OCI-LY1 (cell line): Measurements from ENCODE around the gene EEF1AKMT4.

Experiments
- H2AFZ ChIP-seq: fragments of 200-600 bp; sonication (generic), shearing (Covaris generic); 2 replicates; pipeline ENCODE4 v1.6.0; 2014; ENCODE audit warnings: antibody characterized with exemption, mild to moderate bottlenecking, low read length
- H3F3A ChIP-seq: fragments of 200-600 bp; sonication (generic), shearing (Covaris generic); 2 replicates; pipeline ENCODE4 v1.6.0; 2014; ENCODE audit warnings: mild to moderate bottlenecking, antibody characterized with exemption, low read length, moderate library complexity; ENCODE audit not compliant: insufficient read depth
- H3K27ac ChIP-seq: fragments of 200-600 bp; sonication (generic); 2 replicates; pipeline ENCODE4 v1.5.1; 2014; ENCODE audit warnings: low read length, mixed run types, mild to moderate bottlenecking, low read depth; ENCODE audit not compliant: poor library complexity, severe bottlenecking
- H3K27me3 ChIP-seq: fragments of 200-600 bp; sonication (generic); 2 replicates; pipeline ENCODE4 v1.6.0; 2014; ENCODE audit warnings: antibody characterized with exemption, mild to moderate bottlenecking, low read length, moderate library complexity; ENCODE audit not compliant: insufficient read depth
- H3K36me3 ChIP-seq: fragments of 200-600 bp; sonication (generic); 2 replicates; pipeline ENCODE4 v1.6.1; 2014; ENCODE audit warnings: mild to moderate bottlenecking, antibody characterized with exemption, low read length, moderate library complexity, mixed read lengths; ENCODE audit not compliant: insufficient read depth
- H3K4me1 ChIP-seq: fragments of 200-600 bp; sonication (generic); 2 replicates; pipeline ENCODE4 v1.5.1; 2014; ENCODE audit warnings: mild to moderate bottlenecking, low read length, moderate library complexity; ENCODE audit not compliant: insufficient read depth, severe bottlenecking
- H3K4me2 ChIP-seq: fragments of 200-600 bp; sonication (generic), shearing (Covaris generic); 2 replicates; pipeline ENCODE4 v1.6.1; 2014; ENCODE audit warnings: low read length
- H3K4me3 ChIP-seq: fragments of 200-600 bp; sonication (generic); 2 replicates; pipeline ENCODE4 v1.5.1; 2014; ENCODE audit warnings: low read length, low read depth, mild to moderate bottlenecking, mixed read lengths; ENCODE audit not compliant: poor library complexity, severe bottlenecking
- H3K79me2 ChIP-seq: fragments of 200-600 bp; shearing (Covaris generic); 2 replicates; pipeline ENCODE4 v1.6.1; 2016; ENCODE audit warnings: mixed run types, low read length, mixed read lengths; ENCODE audit not compliant: insufficient read depth
- H3K9ac ChIP-seq: fragments of 200-600 bp; sonication (generic), shearing (Covaris generic); 2 replicates; pipeline ENCODE4 v1.6.1; 2014; ENCODE audit warnings: mild to moderate bottlenecking, low read length, mixed read lengths
- H3K9me2 ChIP-seq: fragments of 200-600 bp; sonication (generic), shearing (Covaris generic); 2 replicates; pipeline ENCODE4 v1.6.1; 2014; ENCODE audit warnings: low read depth, mild to moderate bottlenecking, low read length, mixed read lengths
- H3K9me3 ChIP-seq: fragments of 200-600 bp; shearing (Covaris generic); 2 replicates; pipeline ENCODE4 v1.6.1; 2014; ENCODE audit warnings: low read length, mixed read lengths
- H4K20me1 ChIP-seq: fragments of 200-600 bp; sonication (generic), shearing (Covaris generic); 2 replicates; pipeline ENCODE4 v1.6.0; 2016; ENCODE audit warnings: mild to moderate bottlenecking, low read length; ENCODE audit not compliant: insufficient read depth
- EZH2 ChIP-seq: fragments of 200-600 bp; sonication (generic), shearing (Covaris generic); IDR thresholded peaks from 2 replicates; pipeline ENCODE4 v1.8.0; 2017; ENCODE audit warnings: borderline replicate concordance, mixed run types, mild to moderate bottlenecking, antibody characterized with exemption, low read length, moderate library complexity, mixed read lengths
- TF ChIP-seq, protein P1 (sequence below): fragments of 200-600 bp; sonication (generic), shearing (Covaris generic); IDR thresholded peaks from 2 replicates; pipeline ENCODE4 v1.5.1; 2017; ENCODE audit warnings: mild to moderate bottlenecking, antibody characterized with exemption, low read length, moderate library complexity, mixed read lengths

Gene EEF1AKMT4

DNA sequence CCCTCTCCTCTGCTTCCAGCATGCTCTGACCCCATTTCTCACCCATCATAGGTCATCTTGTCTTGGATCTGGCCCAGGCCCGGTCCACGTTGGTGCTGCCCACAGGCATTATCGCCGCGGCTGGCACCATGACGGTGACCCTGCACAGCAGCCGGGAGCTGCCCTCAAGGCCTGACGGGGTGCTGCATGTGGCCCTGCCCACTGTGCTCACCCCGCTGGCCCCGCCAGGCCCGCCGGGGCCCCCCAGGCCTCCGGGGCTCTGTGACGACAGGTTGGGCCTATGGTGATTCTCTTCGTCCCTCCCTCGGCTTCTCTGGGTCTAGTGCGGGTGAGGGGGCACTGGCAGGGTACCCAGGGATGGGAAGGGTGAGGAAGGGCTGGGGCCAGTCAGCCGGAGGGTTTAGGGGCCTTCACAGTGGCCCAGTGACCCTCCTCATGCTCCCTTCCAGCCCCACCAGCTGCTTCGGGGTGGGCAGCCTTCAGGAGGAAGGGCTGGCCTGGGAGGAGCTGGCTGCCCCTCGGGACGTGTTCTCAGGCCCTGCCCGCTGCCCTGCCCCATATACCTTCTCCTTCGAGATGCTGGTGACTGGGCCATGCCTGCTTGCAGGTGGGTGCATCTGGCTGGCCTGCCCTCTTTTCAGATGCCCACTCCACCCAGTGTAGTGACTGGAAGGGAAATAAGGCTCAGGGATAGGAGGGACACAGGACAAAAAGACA is 16.2 kb upstream of the EEF1AKMT4 start:
- H3K4me1 ChIP-seq: peaks cover 14% of the 10 kb centered on the region
- no peaks in the 10 kb centered on the region for H3F3A ChIP-seq
- H3K4me2 ChIP-seq: no peak overlapping the region
- no peak overlapping the region for H2AFZ ChIP-seq
- H3K9me2 ChIP-seq: no peaks in the 10 kb centered on the region
- peaks cover 9% of the 10 kb centered on the region for H3K27me3 ChIP-seq
- H4K20me1 ChIP-seq: no peaks in the 10 kb centered on the region
- no peaks in the 10 kb centered on the region for H3K9me3 ChIP-seq
- no peaks in the 10 kb centered on the region for H3K79me2 ChIP-seq
- no peak overlapping the region for H3K9ac ChIP-seq
- no peak overlapping the region for H3K27ac ChIP-seq
- TF ChIP-seq, protein P1, sequence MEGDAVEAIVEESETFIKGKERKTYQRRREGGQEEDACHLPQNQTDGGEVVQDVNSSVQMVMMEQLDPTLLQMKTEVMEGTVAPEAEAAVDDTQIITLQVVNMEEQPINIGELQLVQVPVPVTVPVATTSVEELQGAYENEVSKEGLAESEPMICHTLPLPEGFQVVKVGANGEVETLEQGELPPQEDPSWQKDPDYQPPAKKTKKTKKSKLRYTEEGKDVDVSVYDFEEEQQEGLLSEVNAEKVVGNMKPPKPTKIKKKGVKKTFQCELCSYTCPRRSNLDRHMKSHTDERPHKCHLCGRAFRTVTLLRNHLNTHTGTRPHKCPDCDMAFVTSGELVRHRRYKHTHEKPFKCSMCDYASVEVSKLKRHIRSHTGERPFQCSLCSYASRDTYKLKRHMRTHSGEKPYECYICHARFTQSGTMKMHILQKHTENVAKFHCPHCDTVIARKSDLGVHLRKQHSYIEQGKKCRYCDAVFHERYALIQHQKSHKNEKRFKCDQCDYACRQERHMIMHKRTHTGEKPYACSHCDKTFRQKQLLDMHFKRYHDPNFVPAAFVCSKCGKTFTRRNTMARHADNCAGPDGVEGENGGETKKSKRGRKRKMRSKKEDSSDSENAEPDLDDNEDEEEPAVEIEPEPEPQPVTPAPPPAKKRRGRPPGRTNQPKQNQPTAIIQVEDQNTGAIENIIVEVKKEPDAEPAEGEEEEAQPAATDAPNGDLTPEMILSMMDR: no peak
- TF ChIP-seq EZH2: no peak
- no peaks in the 10 kb centered on the region for H3K36me3 ChIP-seq
- H3K4me3 ChIP-seq: no peak overlapping the region

DNA sequence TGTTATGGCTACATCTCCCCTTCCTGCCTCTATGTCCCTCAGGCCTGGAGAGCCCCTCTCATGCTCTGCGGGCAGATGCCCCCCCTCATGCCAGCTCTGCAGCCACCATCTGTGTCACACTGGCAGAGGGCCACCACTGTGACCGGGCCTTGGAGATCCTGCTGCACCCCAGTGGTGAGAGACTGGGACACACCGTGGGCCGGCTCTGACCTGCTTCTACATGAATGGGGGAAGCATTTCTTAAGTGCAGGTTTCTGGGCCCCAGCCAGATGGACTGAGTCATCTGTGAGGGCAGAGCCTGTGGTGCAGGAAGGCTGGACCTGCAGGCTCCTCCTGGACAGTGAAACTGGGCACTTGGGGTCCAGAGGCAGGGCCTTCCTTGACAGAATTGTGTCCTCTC is 15.2 kb upstream of the EEF1AKMT4 start:
- peaks cover 9% of the 10 kb centered on the region for H3K27me3 ChIP-seq
- H3K4me2 ChIP-seq: no peak overlapping the region

DNA sequence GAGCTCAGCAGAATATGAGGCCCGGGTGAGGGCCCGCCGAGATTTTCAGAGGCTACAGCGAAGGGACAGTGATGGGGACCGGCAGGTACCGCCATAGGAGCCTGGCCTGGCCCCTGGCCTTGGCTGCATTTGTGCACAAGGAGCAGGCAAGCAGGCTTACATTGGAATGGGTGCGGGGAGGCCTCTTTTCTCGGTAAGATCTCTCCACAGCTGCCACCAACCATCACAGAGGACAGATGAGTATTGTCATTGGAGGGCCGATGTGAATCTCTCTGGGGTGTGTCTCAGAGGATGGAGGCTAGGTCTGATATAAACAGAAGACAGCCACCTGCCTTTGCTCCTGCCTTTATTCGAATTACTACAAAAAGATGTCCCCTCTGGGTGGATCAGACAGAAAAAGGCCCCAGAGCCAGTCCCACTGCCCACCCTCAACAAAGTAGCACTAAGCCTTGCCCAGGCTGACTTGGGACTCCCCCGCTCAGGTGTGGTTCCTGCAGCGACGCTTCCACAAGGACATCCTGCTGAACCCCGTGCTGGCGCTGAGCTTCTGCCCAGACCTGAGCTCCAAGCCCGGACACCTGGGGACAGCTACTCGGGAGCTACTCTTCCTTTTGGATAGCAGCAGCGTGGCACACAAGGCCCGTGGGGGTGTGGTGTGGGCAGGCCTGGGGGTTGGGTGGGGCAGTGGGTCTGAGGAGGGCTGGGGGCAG is 14.6 kb upstream of the EEF1AKMT4 start:
- H3K27ac ChIP-seq: no peak overlapping the region
- peaks cover 4% of the 10 kb centered on the region for H3K4me1 ChIP-seq
- H3K9ac ChIP-seq: no peak overlapping the region
- H4K20me1 ChIP-seq: no peaks in the 10 kb centered on the region
- H3K27me3 ChIP-seq: peaks cover 9% of the 10 kb centered on the region
- no peak overlapping the region for H3K4me2 ChIP-seq
- no peak overlapping the region for H2AFZ ChIP-seq
- no peak overlapping the region for H3K4me3 ChIP-seq
- no peaks in the 10 kb centered on the region for H3K9me3 ChIP-seq
- H3K9me2 ChIP-seq: no peaks in the 10 kb centered on the region
- H3K36me3 ChIP-seq: no peaks in the 10 kb centered on the region
- no peaks in the 10 kb centered on the region for H3K79me2 ChIP-seq
- no peaks in the 10 kb centered on the region for H3F3A ChIP-seq
- no peak for TF ChIP-seq EZH2
- TF ChIP-seq, protein P1: no peak

More for the DNA sequence above, 15.2 kb upstream of the EEF1AKMT4 start:
- Histone ChIP-seq H3K27ac (no peak overlapping the region), H3F3A (no peaks in the 10 kb centered on the region), H3K4me3 (no peak overlapping the region), H2AFZ (no peak overlapping the region), H4K20me1 (no peaks in the 10 kb centered on the region), H3K36me3 (no peaks in the 10 kb centered on the region), H3K9me2 (no peaks in the 10 kb centered on the region), H3K79me2 (no peaks in the 10 kb centered on the region), H3K9ac (no peak overlapping the region), H3K9me3 (no peaks in the 10 kb centered on the region), H3K4me1 (peaks cover 9% of the 10 kb centered on the region)
- TF ChIP-seq EZH2: no peak
- TF ChIP-seq, protein P1: no peak
